ENCODE results near the gene GLYATL1. TPM values are rescaled to one million over a fixed set of nuclear protein-coding genes. Genes with fewer than 3 reads are reported as not detected.

GLYATL1 gene
- total and polyA plus RNA-seq, 4 donors = 64.9 to 622 (median 247) TPM

DNA sequence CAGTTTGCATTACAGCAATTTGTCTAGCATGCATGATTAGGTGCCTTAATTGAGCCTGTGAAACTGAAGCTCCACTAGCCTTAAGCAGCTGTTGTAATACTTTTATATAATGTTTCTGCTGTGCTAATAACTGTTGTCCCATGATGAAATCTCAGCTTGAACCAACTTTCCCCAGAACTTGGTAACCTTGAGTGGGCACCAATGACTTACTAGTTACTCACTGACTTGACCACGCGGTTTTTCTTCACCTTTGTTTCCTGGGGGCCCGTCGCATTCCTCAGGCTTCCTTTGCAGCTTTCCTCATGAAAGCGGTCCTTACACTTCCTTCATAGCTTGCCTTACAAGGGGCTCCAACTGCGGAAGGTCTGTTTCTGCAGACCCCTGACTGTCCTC lies 11.2 kb upstream of the GLYATL1 start:
- Histone ChIP-seq H3K4me3 (ENCODE audit: low read depth in 1 of 3, low read length in 3 of 3) (peak overlapping the region; percentile 35 to 82 (median 64)), H3K36me3 (ENCODE audit: control insufficient read depth in 4 of 4, insufficient read depth in 3 of 4, low read depth in 1 of 4, low read length in 3 of 4) (no peaks in the 10 kb centered on the region), H3K27me3 (ENCODE audit: control insufficient read depth in 4 of 4, insufficient read depth in 4 of 4, low read length in 3 of 4) (no peaks in the 10 kb centered on the region), H3K4me1 (ENCODE audit: control insufficient read depth in 4 of 4, insufficient read depth in 4 of 4, low read length in 3 of 4) (peaks cover 1 to 47% (median 29%) of the 10 kb centered on the region in 4 donors), H3K27ac (ENCODE audit: low read depth in 1 of 2, low read length in 2 of 2) (peak overlapping the region; percentile 90 to 98), H3K9ac (ENCODE audit: low read depth in 1 of 2, low read length in 2 of 2) (peak overlapping the region; percentile 85 to 94), H3K9me3 (ENCODE audit: control insufficient read depth in 4 of 4, low read length in 3 of 4) (no peaks in the 10 kb centered on the region)
- DNase-seq (ENCODE audit: low spot score) = no peak
- TF ChIP-seq, protein P1, sequence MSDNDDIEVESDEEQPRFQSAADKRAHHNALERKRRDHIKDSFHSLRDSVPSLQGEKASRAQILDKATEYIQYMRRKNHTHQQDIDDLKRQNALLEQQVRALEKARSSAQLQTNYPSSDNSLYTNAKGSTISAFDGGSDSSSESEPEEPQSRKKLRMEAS (IDR thresholded peaks at IDR 0.05) = no peak
- TF ChIP-seq, protein P2, sequence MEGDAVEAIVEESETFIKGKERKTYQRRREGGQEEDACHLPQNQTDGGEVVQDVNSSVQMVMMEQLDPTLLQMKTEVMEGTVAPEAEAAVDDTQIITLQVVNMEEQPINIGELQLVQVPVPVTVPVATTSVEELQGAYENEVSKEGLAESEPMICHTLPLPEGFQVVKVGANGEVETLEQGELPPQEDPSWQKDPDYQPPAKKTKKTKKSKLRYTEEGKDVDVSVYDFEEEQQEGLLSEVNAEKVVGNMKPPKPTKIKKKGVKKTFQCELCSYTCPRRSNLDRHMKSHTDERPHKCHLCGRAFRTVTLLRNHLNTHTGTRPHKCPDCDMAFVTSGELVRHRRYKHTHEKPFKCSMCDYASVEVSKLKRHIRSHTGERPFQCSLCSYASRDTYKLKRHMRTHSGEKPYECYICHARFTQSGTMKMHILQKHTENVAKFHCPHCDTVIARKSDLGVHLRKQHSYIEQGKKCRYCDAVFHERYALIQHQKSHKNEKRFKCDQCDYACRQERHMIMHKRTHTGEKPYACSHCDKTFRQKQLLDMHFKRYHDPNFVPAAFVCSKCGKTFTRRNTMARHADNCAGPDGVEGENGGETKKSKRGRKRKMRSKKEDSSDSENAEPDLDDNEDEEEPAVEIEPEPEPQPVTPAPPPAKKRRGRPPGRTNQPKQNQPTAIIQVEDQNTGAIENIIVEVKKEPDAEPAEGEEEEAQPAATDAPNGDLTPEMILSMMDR (IDR thresholded peaks at IDR 0.05; ENCODE audit: low read depth, low read length, missing input control) = no peak
- TF ChIP-seq RAD21 (IDR thresholded peaks at IDR 0.05) = no peak
- TF ChIP-seq HNF4G (IDR thresholded peaks at IDR 0.05) = no peak
- TF ChIP-seq, protein P3, sequence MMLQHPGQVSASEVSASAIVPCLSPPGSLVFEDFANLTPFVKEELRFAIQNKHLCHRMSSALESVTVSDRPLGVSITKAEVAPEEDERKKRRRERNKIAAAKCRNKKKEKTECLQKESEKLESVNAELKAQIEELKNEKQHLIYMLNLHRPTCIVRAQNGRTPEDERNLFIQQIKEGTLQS (IDR thresholded peaks at IDR 0.05) = no peak
- TF ChIP-seq, protein P4, sequence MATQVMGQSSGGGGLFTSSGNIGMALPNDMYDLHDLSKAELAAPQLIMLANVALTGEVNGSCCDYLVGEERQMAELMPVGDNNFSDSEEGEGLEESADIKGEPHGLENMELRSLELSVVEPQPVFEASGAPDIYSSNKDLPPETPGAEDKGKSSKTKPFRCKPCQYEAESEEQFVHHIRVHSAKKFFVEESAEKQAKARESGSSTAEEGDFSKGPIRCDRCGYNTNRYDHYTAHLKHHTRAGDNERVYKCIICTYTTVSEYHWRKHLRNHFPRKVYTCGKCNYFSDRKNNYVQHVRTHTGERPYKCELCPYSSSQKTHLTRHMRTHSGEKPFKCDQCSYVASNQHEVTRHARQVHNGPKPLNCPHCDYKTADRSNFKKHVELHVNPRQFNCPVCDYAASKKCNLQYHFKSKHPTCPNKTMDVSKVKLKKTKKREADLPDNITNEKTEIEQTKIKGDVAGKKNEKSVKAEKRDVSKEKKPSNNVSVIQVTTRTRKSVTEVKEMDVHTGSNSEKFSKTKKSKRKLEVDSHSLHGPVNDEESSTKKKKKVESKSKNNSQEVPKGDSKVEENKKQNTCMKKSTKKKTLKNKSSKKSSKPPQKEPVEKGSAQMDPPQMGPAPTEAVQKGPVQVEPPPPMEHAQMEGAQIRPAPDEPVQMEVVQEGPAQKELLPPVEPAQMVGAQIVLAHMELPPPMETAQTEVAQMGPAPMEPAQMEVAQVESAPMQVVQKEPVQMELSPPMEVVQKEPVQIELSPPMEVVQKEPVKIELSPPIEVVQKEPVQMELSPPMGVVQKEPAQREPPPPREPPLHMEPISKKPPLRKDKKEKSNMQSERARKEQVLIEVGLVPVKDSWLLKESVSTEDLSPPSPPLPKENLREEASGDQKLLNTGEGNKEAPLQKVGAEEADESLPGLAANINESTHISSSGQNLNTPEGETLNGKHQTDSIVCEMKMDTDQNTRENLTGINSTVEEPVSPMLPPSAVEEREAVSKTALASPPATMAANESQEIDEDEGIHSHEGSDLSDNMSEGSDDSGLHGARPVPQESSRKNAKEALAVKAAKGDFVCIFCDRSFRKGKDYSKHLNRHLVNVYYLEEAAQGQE (IDR thresholded peaks at IDR 0.05) = no peak
- TF ChIP-seq RXRA (IDR thresholded peaks at IDR 0.05) = no peak
- no peak for TF ChIP-seq FOXA2 (IDR thresholded peaks at IDR 0.05)
- no peak for TF ChIP-seq TAF1 (conservative IDR thresholded peaks at IDR 0.05)
- TF ChIP-seq, protein P5, sequence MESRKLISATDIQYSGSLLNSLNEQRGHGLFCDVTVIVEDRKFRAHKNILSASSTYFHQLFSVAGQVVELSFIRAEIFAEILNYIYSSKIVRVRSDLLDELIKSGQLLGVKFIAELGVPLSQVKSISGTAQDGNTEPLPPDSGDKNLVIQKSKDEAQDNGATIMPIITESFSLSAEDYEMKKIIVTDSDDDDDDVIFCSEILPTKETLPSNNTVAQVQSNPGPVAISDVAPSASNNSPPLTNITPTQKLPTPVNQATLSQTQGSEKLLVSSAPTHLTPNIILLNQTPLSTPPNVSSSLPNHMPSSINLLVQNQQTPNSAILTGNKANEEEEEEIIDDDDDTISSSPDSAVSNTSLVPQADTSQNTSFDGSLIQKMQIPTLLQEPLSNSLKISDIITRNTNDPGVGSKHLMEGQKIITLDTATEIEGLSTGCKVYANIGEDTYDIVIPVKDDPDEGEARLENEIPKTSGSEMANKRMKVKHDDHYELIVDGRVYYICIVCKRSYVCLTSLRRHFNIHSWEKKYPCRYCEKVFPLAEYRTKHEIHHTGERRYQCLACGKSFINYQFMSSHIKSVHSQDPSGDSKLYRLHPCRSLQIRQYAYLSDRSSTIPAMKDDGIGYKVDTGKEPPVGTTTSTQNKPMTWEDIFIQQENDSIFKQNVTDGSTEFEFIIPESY (IDR thresholded peaks at IDR 0.05) = no peak
- TF ChIP-seq EGR1 (IDR thresholded peaks at IDR 0.05; ENCODE audit: low read depth in 2 of 2) = no peak
- no peak for TF ChIP-seq YY1 (IDR thresholded peaks at IDR 0.05)
- no peak for TF ChIP-seq FOXA1 (IDR thresholded peaks at IDR 0.05)
- TF ChIP-seq JUND (IDR thresholded peaks at IDR 0.05) = no peak
- TF ChIP-seq HNF4A (conservative IDR thresholded peaks at IDR 0.05) = no peak
- no peak for TF ChIP-seq SP1 (IDR thresholded peaks at IDR 0.05)
- TF ChIP-seq GABPA (IDR thresholded peaks at IDR 0.05 in 1 of 2, conservative IDR thresholded peaks at IDR 0.05 in 1 of 2) = no peak
- WGBS = 15% methylated on average over 6 of the region's 6 CpGs

Data from liver (tissue), 9 donors.